ENCODE data around the gene FGF14.

DNA sequence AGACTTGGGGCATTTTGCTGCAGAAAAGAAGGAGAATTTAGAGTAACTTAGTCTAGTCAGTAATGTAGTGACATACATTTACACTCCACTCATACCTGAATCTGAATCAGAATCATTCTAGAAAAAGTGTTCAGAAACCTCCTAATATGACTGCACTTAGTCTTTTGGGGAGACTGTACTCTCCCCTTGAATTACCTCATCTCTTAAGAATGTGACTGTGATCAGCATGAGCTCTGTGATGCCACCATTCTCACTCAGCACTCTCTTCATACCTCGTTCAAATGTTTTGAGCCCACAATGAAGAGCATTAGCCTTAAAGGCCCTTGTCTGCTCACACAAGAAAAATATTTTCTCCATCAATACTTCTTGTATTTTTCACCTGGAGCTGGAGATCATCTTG is 229.4 kb downstream of the FGF14 start:
- TF ChIP-seq CTCF (IDR thresholded peaks at IDR 0.05) (no peak), EZH2 (IDR thresholded peaks at IDR 0.05; ENCODE audit: borderline replicate concordance, insufficient read depth, low read depth, low read length, poor library complexity, severe bottlenecking) (no peak)

All from B cell (primary cell).